HG03135 (cell line): Measurements from ENCODE around the gene EXOC2.

ENCODE experiments used
- ATAC-seq: cut with Tn5 transposase; IDR thresholded peaks from one replicate; pipeline ENCODE4 v1.9.1; 2021; ENCODE audit warnings: mild to moderate bottlenecking, moderate library complexity; ENCODE audit not compliant: unreplicated experiment

EXOC2 gene, protein sequence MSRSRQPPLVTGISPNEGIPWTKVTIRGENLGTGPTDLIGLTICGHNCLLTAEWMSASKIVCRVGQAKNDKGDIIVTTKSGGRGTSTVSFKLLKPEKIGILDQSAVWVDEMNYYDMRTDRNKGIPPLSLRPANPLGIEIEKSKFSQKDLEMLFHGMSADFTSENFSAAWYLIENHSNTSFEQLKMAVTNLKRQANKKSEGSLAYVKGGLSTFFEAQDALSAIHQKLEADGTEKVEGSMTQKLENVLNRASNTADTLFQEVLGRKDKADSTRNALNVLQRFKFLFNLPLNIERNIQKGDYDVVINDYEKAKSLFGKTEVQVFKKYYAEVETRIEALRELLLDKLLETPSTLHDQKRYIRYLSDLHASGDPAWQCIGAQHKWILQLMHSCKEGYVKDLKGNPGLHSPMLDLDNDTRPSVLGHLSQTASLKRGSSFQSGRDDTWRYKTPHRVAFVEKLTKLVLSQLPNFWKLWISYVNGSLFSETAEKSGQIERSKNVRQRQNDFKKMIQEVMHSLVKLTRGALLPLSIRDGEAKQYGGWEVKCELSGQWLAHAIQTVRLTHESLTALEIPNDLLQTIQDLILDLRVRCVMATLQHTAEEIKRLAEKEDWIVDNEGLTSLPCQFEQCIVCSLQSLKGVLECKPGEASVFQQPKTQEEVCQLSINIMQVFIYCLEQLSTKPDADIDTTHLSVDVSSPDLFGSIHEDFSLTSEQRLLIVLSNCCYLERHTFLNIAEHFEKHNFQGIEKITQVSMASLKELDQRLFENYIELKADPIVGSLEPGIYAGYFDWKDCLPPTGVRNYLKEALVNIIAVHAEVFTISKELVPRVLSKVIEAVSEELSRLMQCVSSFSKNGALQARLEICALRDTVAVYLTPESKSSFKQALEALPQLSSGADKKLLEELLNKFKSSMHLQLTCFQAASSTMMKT

DNA sequence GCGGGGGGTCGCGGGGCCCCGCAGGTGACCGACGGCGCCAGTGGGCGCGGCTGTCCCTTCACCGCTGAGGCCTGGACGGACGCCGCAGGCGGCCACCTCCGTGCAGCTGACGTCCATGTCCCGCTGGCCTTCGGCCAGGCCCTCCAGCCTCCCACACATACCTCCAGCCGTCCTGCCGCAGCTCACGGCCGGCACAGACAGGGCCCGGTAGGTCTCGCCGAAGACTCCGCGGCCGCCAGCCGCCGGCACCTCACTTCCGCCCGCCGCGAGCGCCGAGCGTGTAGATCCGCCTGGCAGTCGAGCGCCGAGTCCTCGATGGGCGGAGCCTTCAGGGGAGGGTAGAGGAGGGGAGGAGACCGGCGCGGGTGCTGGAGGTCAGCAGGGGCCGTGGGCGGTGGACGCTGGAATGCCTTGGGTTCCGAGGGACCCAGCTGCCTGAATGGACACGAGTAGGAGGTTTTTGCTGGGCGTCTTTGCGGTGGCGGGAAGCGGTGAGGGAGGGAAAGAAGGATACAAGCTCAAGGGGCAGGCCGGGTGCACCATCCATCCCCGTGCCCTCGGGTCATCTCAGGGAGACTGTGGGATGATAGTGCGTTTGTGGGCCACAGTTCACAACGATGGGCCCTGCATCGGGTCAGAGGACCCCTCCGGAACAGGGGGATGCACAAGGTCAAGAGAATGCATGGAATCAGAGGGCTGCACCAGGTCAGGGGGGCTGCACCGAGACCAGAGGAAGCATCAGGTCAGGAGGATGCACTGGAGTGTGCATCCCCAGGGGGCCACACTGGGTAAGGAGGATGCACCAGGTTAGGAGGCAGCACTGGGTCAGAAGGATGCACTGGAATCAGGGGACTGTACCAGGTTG is at the start of gene EXOC2:
Gene EXOC2, minus strand, starts transcription at position 282 of the 865 bp plus-strand sequence. CDS start 55,321 bp downstream, outside the sequence.
- peak; percentile 91 for ATAC-seq

DNA sequence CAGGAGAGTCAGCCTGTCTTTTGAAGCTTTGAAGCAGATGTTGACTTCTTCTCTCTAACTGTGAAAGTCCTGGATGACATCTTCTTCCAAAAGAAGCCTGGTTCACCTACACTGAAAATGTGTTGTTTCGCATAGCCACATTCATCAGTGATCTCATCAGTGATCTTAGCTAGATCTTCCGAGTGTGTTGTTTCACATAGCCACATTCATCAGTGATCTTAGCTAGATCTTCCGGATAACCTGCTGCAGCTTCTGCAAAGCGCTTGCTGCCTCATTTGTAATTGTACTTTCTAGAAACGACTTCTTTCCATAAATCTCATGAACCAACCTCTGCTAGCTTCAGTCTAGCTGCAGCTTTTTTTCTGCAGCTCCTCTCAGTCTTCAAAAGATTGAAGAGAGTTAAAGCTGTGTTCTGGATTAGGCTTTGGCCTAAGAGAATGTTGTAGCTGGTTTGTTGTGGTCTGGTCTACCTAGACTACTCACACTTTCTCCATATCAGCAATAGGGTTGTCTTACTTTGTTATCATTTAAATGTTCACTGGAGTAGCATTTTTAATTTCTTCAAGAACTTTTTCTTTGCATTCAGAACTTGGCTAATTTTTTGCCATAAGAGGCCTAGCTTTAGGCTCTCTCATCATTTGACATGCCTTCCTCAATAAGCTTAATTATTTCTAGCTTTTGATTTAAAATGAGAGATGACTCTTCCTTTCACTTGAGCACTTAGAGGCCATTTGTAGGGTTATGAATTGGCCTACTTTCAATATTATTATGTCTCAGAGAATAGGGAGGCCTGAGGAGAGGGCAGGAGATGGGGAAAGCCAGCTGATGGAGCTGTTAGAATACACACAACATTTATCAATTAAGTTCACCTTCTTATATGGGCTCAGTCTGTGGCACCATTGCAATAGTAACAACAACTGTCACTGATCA is 48.7 kb upstream of the EXOC2 start:
- no peak for ATAC-seq

DNA sequence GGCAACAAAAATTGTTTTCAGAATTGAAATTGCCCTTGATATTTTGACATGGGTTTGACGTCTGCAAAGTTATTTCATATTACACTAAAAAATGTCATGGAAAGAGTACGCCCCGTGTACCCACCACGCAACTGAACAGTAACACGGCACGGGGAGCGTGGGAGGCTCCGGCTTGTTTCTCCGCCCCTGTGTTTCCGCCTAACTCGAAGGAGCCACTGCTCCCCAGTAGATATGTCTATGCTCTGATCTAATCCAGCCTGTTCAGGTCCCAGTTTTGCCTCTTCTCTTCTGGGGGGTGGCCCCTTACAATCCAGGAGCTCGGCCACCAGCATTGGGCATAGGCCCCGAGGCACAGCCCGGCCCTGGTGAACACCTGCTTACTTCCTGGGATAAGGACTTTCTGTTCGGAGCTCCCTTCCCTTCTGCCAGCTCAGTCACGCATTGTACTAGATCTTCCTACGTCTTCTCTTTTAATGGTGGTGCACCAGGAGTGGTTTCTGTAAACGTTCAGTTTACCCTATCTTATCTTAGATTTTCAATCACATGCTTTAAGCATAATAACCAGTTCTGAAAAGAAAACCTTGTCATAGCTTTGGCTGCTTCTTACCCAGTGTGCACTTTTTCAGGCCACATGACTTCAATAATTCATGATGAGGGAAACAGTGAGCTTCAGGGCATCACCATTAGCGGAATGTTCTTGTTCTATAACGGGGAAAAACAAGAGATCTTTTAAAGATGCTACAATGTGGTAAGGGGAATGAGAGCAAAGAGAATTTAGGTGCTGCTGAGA is 43.9 kb upstream of the EXOC2 start:
- ATAC-seq: no peak

DNA sequence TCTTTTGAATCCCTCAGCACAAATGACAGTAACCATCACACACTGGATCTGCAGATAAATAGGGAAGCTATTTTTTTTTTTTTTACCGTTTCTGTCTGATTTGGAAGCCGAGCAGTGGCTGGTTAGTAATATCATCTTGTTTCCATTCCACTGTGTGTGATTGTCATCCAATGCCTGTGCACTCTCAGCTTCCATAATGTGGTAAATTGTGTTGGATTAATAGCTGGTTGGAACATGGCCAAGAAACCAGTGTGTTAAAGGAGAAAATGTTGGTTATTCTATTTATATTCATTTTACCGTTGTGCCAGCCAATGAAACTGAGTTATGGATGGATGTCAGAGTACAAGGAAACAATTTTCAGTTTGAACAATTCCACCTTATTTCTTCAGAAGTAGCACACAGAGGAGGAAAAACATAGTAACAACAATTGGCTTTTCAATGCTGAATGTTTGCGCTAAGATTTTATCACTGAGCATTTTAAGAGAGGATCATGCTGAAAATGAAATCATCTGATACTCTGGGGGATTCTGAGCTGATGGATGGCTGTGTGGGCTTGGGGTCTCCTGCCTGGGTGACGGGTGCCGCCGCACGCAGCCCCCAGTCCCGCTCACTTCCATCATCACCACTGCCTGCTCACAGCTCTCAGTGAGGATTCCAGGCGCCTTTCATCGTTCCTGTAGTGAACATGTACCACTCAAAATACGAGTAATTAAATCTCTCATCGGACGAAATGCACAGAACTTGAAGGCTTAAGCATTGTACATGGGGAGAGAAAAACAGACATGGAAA is 40.7 kb upstream of the EXOC2 start:
- no peak for ATAC-seq

DNA sequence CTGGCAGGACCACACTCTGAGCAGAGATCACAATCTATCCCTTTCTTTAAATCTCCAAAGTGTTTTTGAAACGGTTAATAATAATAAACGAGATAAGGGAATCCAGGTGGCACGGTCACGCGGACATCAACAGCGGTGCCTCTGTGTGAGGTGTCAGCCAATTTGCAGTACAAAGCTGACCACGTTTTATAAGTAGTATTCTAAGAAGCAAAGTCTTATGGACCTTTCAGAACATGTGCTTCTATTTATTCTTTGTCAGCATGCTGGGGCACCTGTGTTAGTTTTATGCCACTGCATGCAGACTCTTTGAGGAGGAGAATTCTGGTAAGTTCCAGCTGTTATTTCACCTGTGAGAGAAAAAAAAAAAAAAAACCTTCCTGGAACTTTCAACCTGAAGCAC is 39.0 kb upstream of the EXOC2 start:
- no peak for ATAC-seq

DNA sequence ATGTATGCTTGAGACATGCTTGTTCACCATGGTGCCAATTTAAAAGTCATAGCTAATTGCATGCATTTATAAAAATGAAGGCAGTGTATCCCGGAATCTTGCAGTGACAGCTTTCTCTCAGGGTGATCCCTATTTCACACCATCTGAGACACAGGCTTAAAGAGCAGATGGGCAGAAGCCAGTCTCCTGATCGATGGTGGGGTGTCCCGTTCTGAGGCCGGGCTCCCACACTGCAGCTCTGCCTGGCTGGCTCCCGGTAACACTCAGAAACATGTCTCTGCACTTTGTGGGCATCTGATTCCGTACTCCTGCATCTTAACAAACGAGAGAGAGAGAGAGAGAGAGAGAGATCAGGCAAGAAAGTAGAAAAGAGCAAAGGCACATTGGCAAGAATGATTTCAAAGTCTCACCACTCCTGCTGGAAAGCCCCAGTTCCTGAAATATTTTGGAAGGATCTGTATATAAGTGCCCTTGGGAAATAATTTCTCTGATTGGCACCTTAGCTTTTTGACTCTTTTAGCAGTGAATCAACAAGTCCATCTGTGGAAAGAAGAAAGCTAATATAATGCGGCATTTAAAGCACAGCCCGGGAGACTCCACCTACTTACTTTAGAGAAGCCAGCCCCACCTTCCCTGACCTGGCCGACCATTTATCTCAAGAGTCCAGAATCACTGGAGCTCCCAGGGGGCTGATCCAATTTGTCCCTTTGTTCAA is 36.8 kb upstream of the EXOC2 start:
- no peak for ATAC-seq

DNA sequence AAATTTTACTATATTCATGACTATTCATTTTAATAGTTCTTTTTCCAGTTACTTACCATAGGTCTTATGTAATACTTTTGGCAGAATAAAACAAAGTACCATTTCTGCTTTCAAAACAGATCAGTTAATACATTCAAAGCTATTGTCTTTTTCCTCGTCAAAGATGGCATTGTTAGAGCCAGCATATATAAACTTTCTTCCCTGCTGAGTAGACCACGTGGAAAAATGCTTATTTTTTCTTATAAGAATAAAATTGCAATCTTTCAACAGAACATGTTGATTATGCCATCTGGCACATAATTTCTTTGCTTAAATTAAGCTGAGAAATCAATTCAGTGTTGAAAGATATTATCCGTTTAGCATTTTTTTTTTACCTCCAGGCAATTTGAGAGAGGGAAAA is 34.9 kb upstream of the EXOC2 start:
- no peak for ATAC-seq

DNA sequence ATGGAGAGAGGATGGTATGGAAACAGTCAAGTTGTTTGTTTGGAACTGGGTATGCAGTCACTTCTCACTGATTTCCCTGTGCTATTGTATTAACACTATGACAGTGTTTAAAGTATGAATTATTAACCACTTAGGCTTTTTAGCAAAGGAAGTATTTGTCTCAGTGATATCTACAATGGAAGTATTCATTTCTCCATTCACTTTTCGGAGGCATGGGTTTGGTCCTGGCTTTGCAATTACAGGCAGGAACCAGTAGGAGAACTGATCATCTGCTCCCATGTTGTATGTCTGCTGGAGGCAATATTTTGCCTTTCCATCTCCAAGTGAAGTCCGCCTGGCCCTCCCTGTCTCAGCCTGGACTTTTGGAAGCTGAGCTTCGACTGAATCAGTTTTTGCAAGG is 30.6 kb upstream of the EXOC2 start:
- no peak for ATAC-seq

DNA sequence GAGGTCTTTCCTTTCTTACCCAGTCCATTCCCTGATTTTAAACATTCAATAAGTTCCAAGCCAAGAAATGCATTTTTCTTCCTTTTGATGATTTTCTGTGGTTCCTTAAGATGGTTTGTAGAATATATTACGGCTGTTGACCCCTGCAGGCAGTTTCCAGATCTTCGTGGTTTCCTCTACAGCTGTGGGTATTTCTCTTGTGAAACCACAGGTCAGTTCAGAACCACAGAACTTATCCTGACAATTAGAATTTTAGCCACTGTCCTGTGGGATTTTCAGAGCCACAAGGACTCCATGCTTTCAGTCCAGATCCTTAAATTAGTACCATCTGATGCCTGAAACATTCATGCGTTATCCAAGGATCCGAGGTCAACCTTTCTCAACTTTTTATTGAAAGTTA is 29.7 kb upstream of the EXOC2 start:
- no peak for ATAC-seq

DNA sequence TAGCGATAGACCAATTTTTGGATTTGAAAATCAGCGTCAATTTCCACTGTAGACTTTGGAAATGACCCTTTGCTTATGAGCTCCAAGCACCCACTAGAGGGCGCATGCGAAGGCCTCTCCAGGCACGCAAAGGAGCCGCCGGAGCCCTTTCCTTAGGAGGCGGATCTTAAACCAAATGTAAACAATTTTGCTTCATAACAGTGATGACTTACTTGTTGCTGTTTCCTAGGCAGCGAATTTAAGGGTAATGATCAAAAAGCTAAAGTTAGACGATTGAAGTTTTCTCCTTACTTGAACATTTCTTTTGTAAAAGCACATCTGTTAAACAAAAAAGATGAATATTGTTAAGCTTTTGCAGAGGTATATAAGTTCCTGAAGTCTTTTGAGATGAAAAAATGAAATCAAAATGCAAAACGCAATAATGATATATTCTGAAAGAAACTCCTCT is 29.2 kb upstream of the EXOC2 start:
- ATAC-seq: no peak

DNA sequence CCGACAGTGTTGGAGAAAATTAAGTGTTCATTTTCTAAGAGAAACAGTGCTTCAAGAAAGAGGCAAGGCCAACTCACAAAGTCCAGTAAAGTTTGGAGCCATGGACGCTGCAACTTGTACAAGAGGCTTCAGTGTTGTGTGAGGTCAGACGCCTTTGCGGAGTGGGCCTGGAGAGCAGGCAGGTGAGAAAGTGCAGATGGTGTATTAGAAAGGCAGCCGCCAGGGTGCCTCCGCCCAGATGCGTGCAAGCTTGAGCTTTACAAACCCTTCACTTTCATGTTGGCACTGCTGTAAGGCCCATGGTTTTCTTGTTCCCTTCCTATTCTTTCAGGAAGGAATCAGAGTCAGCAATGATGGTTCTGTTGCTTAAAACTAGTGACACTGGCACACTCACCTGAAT is 25.4 kb upstream of the EXOC2 start:
- ATAC-seq: no peak

DNA sequence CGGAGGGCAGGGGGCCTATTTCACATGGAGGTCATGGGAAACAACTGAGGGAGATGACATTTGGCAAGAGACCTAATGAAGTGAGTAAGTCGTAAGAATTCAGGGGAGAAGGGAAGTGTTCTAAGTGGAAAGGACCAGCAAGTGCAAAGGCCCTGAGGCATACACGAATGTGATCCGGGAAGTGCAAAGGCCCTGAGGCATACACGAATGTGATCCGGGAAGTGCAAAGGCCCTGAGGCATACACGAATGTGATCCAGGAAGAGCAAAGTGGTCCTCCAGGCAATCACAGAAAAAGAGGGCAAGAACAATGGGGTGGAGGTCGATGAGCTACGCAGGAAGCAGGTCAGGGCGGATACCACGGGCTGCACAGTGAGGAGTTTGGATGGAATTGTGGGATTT is 24.2 kb upstream of the EXOC2 start:
- no peak for ATAC-seq

DNA sequence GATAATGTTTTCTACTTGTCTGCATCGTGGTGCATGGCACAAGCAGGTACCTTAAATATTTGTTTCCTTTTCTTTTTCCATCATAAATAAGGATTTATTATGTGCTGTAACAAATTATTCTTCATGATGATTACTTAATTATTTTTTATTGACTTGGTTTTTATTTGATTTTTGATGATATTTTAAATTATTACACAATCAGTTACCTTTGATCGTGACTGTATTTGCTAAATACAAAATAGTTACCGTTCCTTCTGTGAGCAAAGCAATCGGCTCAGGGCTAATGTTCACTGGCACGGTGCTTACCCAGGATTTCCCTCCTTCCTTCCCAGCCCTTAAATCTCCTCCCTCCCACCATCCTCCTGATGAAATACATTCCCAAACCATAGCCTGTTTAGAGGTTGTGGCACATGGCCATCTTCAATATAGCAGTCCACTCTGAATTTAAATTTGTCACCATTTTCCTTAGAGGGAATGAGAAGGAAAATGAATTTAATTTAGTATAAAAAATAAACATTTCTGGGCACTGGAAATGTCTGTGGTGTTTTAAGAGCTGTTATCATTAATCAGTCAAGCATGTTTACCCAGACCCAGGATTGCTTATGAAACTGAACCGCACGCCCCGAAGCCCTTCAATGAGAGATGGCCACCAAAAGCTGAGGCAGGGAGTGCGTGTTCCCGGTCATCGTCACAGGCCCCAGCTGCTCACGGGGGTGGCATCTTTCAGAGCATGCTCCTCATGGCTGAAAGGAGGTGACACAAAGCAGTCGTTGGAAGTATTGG is 23.0 kb upstream of the EXOC2 start:
- ATAC-seq: no peak

DNA sequence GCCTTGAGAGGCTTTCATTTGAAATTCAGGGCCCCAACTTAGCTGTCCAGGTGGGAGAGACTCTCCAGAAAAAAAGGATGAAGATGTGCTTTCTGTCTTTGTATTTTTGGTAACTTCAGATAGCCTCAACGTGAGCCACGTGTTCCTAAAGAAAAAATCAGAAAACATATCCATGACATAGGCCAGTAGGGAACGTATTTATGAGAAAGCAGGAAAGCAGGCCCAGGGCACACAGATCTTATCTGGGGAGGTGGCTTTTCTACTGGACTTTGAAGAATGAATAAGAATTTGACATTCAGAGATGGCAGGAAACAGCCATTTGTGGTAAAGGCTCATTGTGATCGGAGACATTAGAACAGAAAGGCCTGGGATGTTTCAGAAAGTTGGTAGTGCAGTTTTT is 21.2 kb upstream of the EXOC2 start:
- ATAC-seq: no peak

DNA sequence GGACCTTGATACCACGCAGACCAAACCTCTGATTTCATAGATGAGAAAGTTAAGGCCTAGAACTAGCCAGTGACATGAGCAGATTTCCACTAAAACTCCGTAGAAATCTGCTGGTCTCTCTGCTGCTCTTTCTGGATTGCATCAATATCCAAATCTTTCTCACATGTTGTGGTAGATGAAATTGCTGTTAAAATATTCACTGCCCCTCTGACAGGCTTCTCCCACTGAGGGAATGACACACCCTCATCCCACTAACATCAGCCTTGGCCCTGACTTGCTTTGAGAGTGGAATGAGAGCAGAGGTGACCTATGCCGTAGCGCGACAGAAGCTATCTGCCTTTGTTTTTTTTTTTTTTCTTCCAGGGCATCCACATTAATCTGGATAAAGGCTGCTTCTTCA is 20.4 kb upstream of the EXOC2 start:
- no peak for ATAC-seq

DNA sequence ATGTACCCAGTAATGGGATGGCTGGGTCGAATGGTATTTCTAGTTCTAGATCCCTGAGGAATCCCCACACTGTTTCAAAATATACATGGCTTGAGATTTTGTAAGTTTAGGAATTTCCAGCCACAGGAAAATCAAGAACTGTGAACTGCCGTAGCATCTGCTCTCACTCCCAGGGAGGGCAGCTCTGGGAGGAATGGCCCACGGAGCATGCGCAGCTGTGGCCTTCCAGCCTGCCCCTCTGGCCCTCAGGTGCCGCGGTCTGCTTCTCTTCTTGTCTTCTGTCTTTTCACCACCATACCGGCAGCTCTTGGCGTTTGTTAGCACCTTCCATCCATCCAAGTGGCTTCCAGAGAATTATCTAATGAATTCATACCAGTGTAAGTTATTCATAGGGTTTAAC is 19.9 kb upstream of the EXOC2 start:
- no peak for ATAC-seq

DNA sequence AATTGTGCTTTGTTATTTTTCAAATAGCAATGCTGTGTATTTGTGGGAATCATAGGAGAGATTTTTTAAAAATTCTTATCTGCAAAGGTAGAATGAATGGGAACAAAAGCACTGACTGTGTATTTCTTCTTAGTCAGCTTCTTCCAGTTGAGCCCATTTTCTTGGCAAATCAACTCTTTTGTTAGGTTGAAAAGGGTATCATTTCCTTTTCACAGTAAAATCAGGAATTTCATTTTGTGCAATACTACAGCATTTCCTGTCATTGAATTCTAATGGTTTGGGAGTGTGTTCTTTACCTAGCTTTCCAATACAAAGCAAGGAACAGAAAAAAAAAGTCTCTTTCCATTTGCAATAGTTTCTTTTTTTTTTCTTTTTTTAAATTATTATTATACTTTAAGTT is 19.0 kb upstream of the EXOC2 start:
- no peak for ATAC-seq
